Measurements from ENCODE around the gene BEST1.

Gene BEST1

DNA sequence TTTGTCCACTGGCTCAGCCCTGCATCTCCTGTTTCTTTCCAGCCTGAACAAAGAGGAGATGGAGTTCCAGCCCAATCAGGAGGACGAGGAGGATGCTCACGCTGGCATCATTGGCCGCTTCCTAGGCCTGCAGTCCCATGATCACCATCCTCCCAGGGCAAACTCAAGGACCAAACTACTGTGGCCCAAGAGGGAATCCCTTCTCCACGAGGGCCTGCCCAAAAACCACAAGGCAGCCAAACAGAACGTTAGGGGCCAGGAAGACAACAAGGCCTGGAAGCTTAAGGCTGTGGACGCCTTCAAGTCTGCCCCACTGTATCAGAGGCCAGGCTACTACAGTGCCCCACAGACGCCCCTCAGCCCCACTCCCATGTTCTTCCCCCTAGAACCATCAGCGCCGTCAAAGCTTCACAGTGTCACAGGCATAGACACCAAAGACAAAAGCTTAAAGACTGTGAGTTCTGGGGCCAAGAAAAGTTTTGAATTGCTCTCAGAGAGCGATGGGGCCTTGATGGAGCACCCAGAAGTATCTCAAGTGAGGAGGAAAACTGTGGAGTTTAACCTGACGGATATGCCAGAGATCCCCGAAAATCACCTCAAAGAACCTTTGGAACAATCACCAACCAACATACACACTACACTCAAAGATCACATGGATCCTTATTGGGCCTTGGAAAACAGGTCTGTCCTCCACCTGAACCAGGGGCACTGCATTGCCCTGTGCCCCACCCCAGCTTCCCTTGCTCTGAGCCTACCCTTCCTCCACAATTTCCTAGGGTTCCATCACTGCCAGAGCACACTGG lies 12.3 kb downstream of the BEST1 start:
- ATAC-seq (ENCODE audit: insufficient read depth, low read depth), result no peak
- H4K20me1 ChIP-seq (ENCODE audit: insufficient read depth, low read length), result peaks cover 22% of the 10 kb centered on the region
- no peaks in the 10 kb centered on the region for H3K27me3 ChIP-seq (ENCODE audit: insufficient read depth, low read length, poor library complexity)
- H2AFZ ChIP-seq (ENCODE audit: low read depth, low read length), result no peak overlapping the region
- H3K4me3 ChIP-seq (ENCODE audit: low read depth in 1 of 2, low read length in 2 of 2), result no peak overlapping the region
- peaks cover 16% of the 10 kb centered on the region for H3K4me1 ChIP-seq (ENCODE audit: insufficient read depth, low read length)
- H3K79me2 ChIP-seq (ENCODE audit: insufficient read depth, low read length), result peaks cover 20% of the 10 kb centered on the region
- no peak for TF ChIP-seq CTCF (IDR thresholded peaks at IDR 0.05; ENCODE audit: borderline replicate concordance, extremely low read depth, low read length, poor library complexity, severe bottlenecking)
- no peak for TF ChIP-seq EZH2 (IDR thresholded peaks at IDR 0.05; ENCODE audit: borderline replicate concordance, low read depth, low read length, severe bottlenecking)
- peaks cover 33% of the 10 kb centered on the region for H3K36me3 ChIP-seq (ENCODE audit: insufficient read depth, low read length)
- H3K9me3 ChIP-seq (ENCODE audit: insufficient read depth, low read length, severe bottlenecking), result no peaks in the 10 kb centered on the region
- no peak overlapping the region for H3K9ac ChIP-seq (ENCODE audit: low read depth, low read length)
- no peak overlapping the region for H3K27ac ChIP-seq (ENCODE audit: low read length)
- DNase-seq, result no peak
- no peak overlapping the region for H3K4me2 ChIP-seq (ENCODE audit: insufficient read depth, low read length)

DNA sequence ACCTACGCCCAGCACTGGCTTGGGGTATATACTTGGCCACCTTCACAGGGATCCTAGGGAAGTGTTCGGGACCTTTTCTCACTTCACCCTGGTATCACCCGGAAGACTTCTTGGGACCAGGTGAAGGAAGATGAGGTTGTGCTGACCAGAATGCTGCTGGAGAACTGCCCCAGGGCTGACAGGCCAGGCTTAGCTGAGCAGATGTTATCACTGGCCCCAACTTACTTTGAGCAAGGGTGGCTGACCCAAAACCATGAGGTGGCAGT lies 12.8 kb downstream of the BEST1 start:
- Histone ChIP-seq H3K27me3 (ENCODE audit: insufficient read depth, low read length, poor library complexity) (no peaks in the 10 kb centered on the region), H3K9ac (ENCODE audit: low read depth, low read length) (no peak overlapping the region), H3K4me3 (ENCODE audit: low read depth in 1 of 2, low read length in 2 of 2) (no peak overlapping the region), H3K27ac (ENCODE audit: low read length) (no peak overlapping the region), H3K4me2 (ENCODE audit: insufficient read depth, low read length) (no peak overlapping the region), H4K20me1 (ENCODE audit: insufficient read depth, low read length) (peaks cover 22% of the 10 kb centered on the region), H3K36me3 (ENCODE audit: insufficient read depth, low read length) (peaks cover 33% of the 10 kb centered on the region), H3K79me2 (ENCODE audit: insufficient read depth, low read length) (peaks cover 20% of the 10 kb centered on the region), H2AFZ (ENCODE audit: low read depth, low read length) (no peak overlapping the region), H3K9me3 (ENCODE audit: insufficient read depth, low read length, severe bottlenecking) (no peaks in the 10 kb centered on the region), H3K4me1 (ENCODE audit: insufficient read depth, low read length) (peaks cover 19% of the 10 kb centered on the region)
- ATAC-seq (ENCODE audit: insufficient read depth, low read depth) (no peak), DNase-seq (no peak)
- TF ChIP-seq CTCF (IDR thresholded peaks at IDR 0.05; ENCODE audit: borderline replicate concordance, extremely low read depth, low read length, poor library complexity, severe bottlenecking) (no peak), EZH2 (IDR thresholded peaks at IDR 0.05; ENCODE audit: borderline replicate concordance, low read depth, low read length, severe bottlenecking) (no peak)

DNA sequence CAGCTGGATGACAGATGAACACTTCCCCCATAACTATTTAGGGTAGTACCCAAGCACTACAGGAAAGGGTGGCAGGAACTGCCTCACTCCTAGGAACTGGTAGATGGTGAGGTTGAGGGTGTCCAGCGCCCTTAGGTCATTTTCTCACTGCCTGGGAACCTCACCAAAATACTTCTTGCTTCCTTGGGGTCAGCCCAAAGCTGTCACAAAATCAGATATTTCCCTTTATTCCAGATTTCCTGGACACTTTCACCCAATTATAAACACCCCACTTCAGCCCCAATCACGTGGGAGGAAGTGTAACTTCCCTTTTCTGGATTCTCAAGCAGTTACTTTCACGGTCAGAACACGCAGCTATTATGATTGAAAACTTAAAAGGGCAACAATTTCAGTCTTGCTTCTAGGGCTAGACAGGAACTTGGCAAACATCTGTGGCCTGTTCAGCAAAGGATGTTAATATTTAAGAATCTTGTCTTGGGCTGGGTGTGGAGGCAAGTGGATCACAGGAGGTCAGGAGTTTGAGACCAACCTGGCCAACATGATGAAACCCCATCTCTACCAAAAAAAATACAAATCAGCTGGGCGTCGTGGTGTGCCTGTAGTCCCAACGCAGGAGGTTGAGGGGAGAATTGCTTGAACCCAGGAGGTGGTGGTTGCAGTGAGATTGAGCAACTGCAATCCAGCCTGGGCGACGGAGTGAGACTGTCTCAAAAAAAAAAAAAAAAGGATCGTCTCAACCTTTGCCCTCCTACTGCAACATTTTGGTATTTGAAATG lies 13.3 kb downstream of the BEST1 start:
- H3K9ac ChIP-seq (ENCODE audit: low read depth, low read length), result no peak overlapping the region
- DNase-seq (no peak), ATAC-seq (ENCODE audit: insufficient read depth, low read depth) (no peak)
- TF ChIP-seq EZH2 (IDR thresholded peaks at IDR 0.05; ENCODE audit: borderline replicate concordance, low read depth, low read length, severe bottlenecking) (no peak), CTCF (IDR thresholded peaks at IDR 0.05; ENCODE audit: borderline replicate concordance, extremely low read depth, low read length, poor library complexity, severe bottlenecking) (no peak)
- no peaks in the 10 kb centered on the region for H3K27me3 ChIP-seq (ENCODE audit: insufficient read depth, low read length, poor library complexity)
- H3K36me3 ChIP-seq (ENCODE audit: insufficient read depth, low read length), result peaks cover 33% of the 10 kb centered on the region
- H3K9me3 ChIP-seq (ENCODE audit: insufficient read depth, low read length, severe bottlenecking), result no peaks in the 10 kb centered on the region
- H2AFZ ChIP-seq (ENCODE audit: low read depth, low read length), result no peak overlapping the region
- no peak overlapping the region for H3K4me2 ChIP-seq (ENCODE audit: insufficient read depth, low read length)
- H4K20me1 ChIP-seq (ENCODE audit: insufficient read depth, low read length), result peaks cover 22% of the 10 kb centered on the region
- no peak overlapping the region for H3K4me3 ChIP-seq (ENCODE audit: low read depth in 1 of 2, low read length in 2 of 2)
- H3K27ac ChIP-seq (ENCODE audit: low read length), result no peak overlapping the region
- H3K79me2 ChIP-seq (ENCODE audit: insufficient read depth, low read length), result peaks cover 20% of the 10 kb centered on the region
- H3K4me1 ChIP-seq (ENCODE audit: insufficient read depth, low read length), result peaks cover 24% of the 10 kb centered on the region

All from DND-41 (cell line).